ENCODE results near the gene ERMAP.

The ERMAP gene, protein sequence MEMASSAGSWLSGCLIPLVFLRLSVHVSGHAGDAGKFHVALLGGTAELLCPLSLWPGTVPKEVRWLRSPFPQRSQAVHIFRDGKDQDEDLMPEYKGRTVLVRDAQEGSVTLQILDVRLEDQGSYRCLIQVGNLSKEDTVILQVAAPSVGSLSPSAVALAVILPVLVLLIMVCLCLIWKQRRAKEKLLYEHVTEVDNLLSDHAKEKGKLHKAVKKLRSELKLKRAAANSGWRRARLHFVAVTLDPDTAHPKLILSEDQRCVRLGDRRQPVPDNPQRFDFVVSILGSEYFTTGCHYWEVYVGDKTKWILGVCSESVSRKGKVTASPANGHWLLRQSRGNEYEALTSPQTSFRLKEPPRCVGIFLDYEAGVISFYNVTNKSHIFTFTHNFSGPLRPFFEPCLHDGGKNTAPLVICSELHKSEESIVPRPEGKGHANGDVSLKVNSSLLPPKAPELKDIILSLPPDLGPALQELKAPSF

GRCh38 chr1:42816585-42817439 is at the start of gene ERMAP, which contains the start of gene SVBP:
TSS of gene ERMAP (plus strand) at chr1:42817122. CDS start at chr1:42830449, 13,327 bp downstream.
TSS of gene SVBP (minus strand) at chr1:42817397. CDS start at chr1:42816544, 853 bp downstream.
- DNase-seq (ENCODE audit: low read depth in 2 of 2): peak; percentile 88 to 91

- no peak for DNase-seq (ENCODE audit: low read depth in 2 of 2)
Observed at GRCh38 chr1:42767510-42768000, 49.4 kb upstream of the ERMAP start.

- no peak for DNase-seq (ENCODE audit: low read depth in 2 of 2)
Observed at GRCh38 chr1:42768172-42768571, 48.8 kb upstream of the ERMAP start.

GRCh38 chr1:42769811-42770210 is 47.1 kb upstream of the ERMAP start:
- DNase-seq (ENCODE audit: low read depth in 2 of 2): no peak

DNA sequence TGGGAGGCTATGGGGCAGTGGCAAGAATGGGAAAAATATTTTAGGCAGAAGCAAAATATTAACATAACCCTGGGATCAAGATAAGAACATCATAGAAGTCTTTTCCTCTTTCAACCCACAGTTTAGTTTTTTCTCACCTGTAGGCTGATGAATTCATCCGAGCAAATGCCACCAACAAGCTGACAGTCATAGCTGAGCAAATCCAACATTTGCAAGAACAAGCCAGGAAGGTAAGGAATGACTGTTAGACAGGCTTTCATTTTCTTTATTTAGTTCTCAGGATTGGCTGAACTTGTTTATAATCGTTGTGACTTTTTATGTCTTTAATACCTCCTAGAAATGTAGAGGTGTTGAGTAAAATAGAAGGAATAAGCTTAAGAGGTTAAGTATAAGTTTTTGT is 43.5 kb upstream of the ERMAP start:
- no peak for DNase-seq (ENCODE audit: low read depth in 2 of 2)

DNA sequence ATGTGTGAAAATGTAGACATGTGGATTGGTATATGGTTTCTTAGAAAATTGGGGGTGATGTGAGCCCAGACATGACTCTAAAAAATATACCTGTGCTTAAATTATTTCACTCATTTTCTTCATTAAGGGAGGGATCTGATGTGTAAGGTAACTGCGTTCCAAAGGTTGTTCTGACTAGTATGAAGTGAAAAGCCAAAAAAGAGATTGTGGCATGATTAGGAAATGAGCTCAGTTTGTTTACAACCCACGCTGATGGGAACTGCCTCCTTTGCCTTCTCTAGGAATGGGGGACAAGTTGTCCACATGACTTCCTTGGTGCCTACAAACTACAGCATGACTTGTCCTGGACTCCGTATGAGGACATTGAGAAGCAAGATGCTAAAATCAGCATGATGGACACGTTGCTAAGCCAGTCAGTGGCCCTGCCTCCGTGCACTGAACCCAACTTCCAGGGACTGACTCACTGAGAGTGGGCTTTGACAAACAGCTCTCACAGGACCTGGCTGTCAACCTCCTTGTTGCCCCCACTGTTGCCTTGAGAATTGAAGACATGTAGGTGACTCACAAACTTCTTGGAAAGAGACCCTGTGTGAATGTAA is 41.9 kb upstream of the ERMAP start:
- no peak for DNase-seq (ENCODE audit: low read depth in 2 of 2)

- no peak for DNase-seq (ENCODE audit: low read depth in 2 of 2)
Observed at GRCh38 chr1:42776502-42776901, 40.4 kb upstream of the ERMAP start.

GRCh38 chr1:42777852-42778251 is 39.1 kb upstream of the ERMAP start:
- DNase-seq (ENCODE audit: low read depth in 2 of 2): no peak

DNA sequence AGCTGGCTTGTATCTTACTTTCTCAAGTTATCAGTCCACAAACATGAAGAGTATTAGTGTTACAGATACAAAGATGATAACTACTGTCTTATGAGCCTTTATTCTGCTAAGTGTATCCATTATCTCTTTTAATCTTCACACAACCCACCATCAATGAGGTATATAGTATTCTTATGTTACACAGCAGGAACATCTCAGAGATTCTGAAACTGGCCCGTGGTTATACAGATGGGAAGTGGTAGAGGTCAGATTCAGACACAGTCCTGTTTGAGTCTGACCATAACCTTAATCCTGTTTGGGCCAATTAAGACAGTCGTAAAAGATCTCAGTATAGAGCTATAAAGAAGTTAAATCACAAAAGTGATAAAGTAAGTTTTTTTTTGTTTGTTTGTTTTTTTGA is 37.2 kb upstream of the ERMAP start:
- DNase-seq (ENCODE audit: low read depth in 2 of 2): no peak

- DNase-seq (ENCODE audit: low read depth in 2 of 2): no peak
Observed at GRCh38 chr1:42780176-42780575, 36.7 kb upstream of the ERMAP start.

DNA sequence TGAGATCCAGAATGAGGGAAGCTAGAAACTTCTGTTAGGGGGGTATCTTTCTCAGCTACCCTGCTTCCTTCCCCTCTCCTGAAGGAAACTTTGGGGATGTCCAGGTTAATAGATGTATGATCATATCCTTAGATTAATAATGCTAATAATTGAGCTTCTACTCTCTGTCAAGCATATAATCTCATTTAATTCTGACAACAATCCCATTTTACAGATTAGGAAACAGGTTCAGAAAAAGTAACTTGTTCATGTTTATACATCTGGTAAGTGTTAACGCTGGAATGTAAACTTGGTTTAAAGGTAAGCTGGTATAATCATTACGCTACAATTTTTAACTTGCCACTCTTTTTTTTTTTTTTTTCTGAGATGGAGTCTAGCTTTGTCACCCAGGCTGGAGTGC is 33.8 kb upstream of the ERMAP start:
- no peak for DNase-seq (ENCODE audit: low read depth in 2 of 2)

- DNase-seq (ENCODE audit: low read depth in 2 of 2): no peak
Observed at GRCh38 chr1:42784547-42784945, 32.4 kb upstream of the ERMAP start.

DNA sequence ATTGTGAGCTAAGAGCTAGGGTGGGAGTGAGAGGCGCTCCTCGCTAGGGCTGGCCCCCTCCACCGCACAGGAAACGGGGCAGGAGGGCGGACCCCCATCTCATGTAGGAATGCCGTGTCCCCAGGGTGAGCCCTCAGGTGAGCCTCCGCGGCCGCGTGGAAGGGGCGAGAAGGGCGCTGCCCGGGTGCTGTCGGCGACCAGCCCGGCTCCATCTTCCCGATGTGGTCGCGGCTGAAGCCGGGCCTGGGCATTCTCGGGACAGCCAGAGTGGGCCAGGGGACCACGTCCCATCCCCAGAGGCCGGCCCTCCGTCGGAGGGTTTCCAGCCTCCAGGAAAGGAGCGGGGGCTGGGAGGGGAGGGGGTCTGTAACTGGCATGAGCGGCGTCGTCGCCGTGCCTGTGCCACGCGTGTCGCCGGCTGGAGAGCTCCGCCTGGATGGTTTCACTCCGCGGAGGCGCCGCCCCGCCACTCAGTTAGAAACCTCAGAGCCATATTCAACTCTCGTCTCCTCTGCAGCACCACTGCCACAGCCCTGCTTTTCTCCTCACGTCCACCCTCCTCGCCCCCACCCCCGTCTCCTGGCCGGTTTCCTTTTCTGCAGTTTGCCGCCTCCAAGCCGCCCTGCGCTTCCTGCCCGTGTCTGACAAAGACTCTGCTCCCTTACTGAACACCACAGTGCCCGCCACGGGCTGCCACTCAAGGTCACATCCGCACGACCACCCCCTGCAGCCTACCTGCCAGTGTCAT is 31.8 kb upstream of the ERMAP start, which contains the start of gene TMEM269:
Gene TMEM269, plus strand, starts transcription at position 46 of the 748 bp plus-strand sequence. CDS start 4,903 bp downstream, outside the sequence.
- DNase-seq (ENCODE audit: low read depth in 2 of 2): peak; percentile 11 to 25

- DNase-seq (ENCODE audit: low read depth in 2 of 2): no peak
Observed at GRCh38 chr1:42786097-42786496, 30.8 kb upstream of the ERMAP start.

DNA sequence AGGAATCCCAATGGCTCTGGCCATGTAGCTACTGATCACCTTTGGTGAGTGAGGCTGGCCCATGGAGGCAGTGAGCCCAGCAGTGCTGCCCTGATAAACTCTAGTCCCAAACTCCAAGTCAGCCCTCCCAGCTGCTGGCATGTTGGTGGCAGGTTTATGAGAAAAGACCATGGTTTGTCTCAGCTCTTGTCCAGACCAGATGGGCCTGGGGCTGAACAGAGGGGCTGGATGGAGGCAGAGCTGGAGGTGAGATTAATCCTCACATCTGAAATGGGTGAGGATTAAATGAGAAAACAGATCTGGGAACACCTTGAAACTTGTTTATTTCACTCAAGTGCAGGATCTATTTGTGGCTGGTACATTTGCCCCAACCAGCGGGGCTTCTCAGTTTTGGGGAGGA is 28.9 kb upstream of the ERMAP start:
- no peak for DNase-seq (ENCODE audit: low read depth in 2 of 2)

DNA sequence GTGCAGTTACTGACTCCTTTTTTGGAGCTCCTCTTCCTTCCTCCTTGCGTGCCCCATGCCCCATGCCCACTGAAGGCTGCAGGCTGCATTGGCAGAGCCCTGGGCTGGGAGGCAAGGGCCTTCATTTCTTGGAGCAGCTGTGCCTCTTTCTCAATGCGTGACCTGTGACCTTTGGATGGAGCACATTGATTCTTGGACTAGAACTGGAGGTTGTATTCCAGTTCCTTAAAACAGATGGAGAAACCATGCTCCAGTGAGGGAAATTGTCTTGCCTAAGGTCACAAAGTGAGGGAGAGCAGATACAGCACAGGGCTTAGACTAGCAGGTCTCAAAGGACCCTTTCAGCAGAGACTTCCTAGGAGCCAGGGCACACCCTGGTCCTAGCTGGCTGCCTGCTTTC is 23.1 kb upstream of the ERMAP start:
- DNase-seq (ENCODE audit: low read depth in 2 of 2): no peak

- DNase-seq (ENCODE audit: low read depth in 2 of 2): no peak
Observed at GRCh38 chr1:42797414-42797813, 19.5 kb upstream of the ERMAP start.

DNA sequence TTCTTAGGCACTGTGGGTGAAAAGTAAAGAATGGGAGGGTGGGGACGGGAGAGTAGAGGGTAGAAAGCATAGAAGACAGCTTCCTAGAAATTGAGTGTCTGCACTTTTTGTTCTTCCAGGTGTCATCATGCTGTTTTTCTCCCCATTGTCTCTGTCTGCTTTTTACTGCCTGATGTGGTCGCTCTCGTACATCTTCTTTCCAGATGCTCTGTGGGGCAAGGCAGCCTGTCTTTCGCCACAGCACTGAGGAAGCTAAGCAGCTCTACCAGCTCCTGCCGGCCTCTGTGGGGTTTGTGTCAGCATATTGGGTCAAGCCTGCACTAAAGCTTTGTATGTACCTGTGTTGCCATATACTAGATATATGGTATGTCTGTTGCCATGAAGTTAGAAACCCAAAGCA is 18.9 kb upstream of the ERMAP start:
- DNase-seq (ENCODE audit: low read depth in 2 of 2): no peak

DNA sequence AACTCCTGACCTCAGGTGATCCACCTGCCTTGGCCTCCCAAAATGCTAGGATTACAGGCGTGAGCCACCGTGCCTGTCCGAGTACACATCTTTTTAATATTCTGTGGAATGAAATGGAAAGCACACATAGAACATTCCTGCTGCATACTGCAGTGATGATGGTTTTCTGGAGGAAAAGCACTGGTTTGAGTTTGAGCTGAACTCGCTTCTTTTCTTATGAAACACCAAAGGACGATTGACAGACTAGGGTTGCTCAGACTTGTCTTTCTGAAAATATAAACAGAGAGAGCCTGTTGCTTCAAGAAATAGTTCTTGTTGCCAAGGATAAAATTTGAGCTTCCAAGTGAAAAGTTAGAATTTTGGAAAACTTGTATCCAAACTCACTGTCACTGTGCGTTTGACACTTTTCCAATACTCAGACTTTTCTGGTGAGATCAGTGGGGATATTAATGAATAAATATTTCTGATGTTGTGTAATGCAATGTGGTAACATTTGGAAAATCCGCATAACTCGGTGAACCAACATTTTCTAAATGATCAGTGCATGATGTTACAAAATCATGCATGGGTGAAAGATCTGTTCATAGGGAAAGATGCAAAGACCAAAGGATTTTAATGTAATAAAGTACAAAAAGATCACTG is 15.0 kb upstream of the ERMAP start:
- no peak for DNase-seq (ENCODE audit: low read depth in 2 of 2)

GRCh38 chr1:42806171-42806570 is 10.8 kb upstream of the ERMAP start:
- DNase-seq (ENCODE audit: low read depth in 2 of 2): no peak

DNA sequence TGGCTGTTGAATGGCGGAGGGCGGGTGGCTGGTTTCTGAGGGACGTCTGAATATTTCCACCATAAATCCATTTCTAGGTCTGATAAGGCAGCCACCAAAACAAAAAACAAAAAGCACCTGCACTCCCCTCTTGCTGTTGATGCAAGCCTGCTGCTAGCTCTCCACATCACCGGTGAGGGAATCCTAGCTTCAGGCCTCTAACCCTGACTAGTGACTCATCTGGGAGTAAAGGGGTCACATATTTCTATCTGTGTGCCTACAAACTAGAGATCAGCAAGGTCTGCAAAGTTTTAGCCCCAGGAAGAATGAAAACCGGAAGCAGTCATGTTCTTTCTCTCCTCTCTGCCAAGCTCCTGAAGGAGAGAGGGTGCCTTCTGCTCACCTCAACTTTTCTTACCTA is 10.3 kb upstream of the ERMAP start:
- DNase-seq (ENCODE audit: low read depth in 2 of 2): no peak

Measured in stimulated activated CD4-positive, alpha-beta T cell treated with anti-CD3 and anti-CD28 coated beads, Interleukin-15, amount 100 ng/mL, for 48 hours (primary cell).